AG09319 (cell line): ENCODE measurements around the gene ZNF674.
"Not testable (repeated sequence)": the region's sequence is repeated elsewhere in the genome, so short reads cannot be mapped to it uniquely, and the experiment has no call there.

Experiments
- DNase-seq: peaks from one replicate; pipeline ENCODE4 v3.0.0-alpha.2; 2010; ENCODE audit warnings: low read depth; ENCODE audit errors: extremely low read depth
- TF ChIP-seq, protein P1 (sequence below): IDR thresholded peaks from 2 replicates; pipeline ENCODE4 v1.5.1; 2011; ENCODE audit warnings: low read depth, mild to moderate bottlenecking, inconsistent platforms, low read length, moderate library complexity

Gene ZNF674

DNA sequence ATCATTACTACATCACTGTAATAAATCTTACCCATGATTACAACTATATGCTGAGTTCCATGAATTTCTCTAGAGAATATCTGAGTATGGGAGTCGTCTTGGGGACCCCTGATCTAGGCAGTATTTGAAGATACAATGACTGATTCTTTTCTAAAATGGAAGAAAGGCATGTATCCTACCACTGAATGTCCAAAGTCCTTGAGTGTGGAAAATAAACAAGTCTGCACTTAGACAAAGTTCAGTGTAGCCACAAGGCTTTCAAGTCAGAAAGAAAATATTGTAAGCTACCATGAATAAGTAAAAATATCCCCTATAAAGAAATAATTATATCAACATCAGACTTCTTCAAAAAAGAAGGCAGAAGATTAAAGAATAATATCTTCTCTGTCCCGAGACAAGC is 42.4 kb downstream of the ZNF674 start:
- TF ChIP-seq, protein P1, sequence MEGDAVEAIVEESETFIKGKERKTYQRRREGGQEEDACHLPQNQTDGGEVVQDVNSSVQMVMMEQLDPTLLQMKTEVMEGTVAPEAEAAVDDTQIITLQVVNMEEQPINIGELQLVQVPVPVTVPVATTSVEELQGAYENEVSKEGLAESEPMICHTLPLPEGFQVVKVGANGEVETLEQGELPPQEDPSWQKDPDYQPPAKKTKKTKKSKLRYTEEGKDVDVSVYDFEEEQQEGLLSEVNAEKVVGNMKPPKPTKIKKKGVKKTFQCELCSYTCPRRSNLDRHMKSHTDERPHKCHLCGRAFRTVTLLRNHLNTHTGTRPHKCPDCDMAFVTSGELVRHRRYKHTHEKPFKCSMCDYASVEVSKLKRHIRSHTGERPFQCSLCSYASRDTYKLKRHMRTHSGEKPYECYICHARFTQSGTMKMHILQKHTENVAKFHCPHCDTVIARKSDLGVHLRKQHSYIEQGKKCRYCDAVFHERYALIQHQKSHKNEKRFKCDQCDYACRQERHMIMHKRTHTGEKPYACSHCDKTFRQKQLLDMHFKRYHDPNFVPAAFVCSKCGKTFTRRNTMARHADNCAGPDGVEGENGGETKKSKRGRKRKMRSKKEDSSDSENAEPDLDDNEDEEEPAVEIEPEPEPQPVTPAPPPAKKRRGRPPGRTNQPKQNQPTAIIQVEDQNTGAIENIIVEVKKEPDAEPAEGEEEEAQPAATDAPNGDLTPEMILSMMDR: no peak
- DNase-seq: no peak

DNA sequence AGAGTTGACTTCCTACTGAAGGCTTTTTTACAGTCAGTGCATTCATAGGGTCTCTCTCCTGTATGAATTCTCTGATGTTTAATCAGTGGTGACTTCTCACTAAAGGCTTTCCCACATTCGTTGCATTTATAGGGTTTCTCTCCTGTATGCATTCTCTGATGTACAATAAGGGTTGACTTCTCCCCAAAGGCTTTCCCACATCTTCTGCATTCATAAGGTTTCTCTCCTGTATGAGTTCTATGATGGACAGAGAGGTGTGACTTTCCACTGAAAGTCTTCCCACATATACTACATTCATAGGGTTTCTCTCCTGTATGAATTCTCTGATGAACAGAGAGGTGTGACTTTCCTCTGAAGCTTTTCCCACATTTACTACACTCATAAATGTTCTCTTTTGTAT is 45.2 kb downstream of the ZNF674 start:
- TF ChIP-seq, protein P1: no peak

DNA sequence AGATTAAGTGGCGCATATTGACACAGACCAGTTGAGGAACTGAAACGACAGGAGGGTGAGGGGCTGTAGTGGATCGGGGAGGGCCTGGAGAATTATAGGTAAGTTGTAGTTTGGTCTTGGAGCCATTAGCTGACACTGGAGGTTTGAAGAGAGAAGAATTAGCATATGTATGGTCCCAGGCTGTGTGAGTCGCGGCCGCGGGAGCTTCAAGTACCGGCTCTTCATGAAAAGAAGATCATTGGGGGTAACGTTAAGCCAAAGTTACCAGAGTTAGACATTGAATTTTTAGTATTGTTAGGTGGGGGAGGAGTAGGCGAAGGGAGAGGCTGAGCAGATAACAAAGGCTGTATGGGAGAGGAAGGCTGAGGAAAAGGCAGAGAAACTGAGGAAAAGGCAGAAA is 56.5 kb downstream of the ZNF674 start:
- TF ChIP-seq, protein P1: no peak
- no peak for DNase-seq

More for the DNA sequence above, 45.2 kb downstream of the ZNF674 start:
- no peak for DNase-seq

DNA sequence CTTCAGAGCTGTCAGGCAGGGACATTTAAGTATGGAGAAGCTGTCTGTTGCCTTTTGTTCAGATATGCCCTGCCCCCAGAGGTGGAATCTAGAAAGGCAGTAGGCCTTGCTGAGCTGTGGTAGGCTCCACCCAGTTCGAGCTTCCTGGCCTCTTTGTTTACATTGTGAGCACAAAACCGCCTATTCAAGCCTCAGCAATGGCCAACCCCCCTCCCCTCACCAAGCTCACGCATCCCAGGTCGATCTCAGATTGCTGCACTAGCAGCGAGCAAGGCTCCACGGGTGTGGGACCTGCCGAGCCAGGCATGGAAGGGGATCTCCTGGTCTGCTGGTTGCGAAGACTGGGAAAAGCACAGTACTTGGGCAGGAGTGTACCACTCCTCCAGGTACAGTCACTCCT is 59.3 kb downstream of the ZNF674 start:
- DNase-seq: no peak
- TF ChIP-seq, protein P1: no peak

DNA sequence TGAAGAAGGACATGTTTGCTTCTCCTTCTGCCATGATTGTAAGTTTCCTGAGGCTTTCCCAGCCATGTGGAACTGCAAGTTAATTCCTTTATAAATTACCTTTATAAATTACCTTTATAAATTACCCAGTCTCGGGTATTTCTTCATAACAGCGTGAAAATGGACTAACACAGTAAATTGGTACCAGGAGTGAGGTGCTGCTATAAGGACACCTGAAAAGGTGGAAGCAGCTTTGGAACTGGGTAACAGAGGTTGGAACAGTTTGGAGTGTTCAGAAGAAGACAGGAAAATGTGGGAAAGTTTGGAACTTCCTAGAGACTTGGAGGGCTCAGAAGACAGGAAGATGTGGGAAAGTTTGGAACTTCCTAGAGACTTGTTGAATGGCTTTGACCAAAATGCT is 66.6 kb downstream of the ZNF674 start:
- DNase-seq: not testable (repeated sequence)

DNA sequence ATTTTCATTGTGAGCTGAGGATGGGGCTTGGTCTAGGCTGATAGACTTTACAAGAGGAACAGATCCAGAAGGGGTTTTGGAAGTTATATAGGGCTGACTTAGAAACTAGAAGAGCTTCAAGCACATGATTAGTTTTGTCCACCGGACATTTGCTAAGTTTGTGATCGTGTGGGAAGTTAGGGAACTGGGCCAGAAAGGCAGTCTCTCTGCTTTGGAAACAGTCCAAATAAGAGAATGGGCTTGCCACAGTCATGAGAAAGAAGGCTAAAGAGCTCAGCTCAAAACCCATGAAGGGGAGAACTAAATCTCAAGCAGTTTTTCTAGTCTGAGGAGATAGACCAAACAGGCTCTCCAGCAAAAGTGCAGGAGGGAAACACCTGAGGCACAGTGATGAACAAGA is 67.8 kb downstream of the ZNF674 start:
- DNase-seq: no peak
- TF ChIP-seq, protein P1: no peak

DNA sequence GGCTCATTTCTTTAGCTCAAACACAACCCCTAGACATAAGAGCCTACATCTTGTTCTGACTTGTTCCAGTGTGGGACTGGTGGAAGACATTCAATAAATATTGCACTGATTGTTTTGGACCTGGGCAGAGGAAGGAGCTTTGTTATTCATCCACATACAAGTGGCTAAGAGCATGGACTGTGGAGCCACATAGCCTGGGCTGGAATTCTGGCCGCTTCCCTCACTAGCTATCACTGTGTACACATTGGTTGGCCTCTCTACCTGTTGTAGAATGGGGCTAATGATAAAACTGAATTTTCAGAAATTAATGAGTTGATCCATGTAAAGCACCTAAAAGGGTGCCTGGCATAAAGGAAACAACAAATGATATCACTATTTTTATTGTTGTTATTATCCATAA is 80.0 kb downstream of the ZNF674 start:
- DNase-seq: no peak
- TF ChIP-seq, protein P1: no peak

DNA sequence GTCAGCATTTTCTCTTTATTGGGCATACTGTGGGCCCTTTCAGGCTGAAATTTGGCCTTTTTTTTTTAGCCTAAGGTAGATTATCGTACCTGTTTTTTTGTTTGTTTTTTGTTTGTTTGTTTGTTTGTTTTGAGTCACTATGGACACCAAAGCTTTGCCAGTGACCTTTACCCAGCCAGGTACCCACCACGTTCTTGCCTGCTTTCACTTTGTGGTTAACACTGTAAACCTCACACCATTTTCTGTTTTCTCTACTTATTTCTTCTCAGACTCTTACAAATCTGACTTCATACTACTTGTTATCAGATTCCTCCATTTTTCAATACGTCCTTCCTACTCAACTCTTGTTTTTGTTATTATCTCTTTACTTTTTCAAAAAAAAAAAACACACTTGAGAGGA is 81.5 kb downstream of the ZNF674 start:
- TF ChIP-seq, protein P1: no peak
- DNase-seq: no peak
